Stimulated activated naive CD4-positive, alpha-beta T cell treated with Interleukin-2 at 50 U/mL for 16 hours (primary cell): ENCODE measurements around the gene CEP164.

Experiments
- DNase-seq: peaks from one replicate; lab custom pipeline; 2025; lab: John Stamatoyannopoulos, UW

Gene CEP164

DNA sequence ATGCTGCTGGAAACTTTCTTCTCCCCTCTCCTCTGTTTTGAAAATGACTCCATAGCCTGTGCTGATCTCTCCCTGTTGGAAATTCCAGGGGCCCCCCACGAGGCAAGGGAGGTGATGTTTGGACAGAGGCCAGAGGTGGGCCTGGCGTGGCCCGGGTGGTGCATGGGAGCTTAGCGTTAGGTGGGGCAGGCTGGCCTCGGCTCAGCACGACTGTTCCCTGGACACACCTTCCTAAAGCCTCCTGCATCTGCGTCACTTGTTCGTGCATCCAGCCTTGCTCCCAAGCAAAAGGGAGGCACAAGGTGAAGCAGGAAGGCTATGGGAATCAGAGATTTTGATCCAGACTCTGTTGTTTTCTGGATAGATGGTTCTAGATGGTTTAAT is 135.2 kb downstream of the CEP164 start:
- no peak for DNase-seq
